Skin epidermis (tissue), 12 donors: Measurements from ENCODE around the gene ZNF845.
"Not testable (repeated sequence)": the region's sequence is repeated elsewhere in the genome, so short reads cannot be mapped to it uniquely, and the experiment has no call there.

Experiments used
- H3K27ac ChIP-seq, 21 experiments: fragments of 200-600 bp; sonication (generic) in 11 of 21; one replicate each; pipeline ENCODE4 v1.5.0; 2020; ENCODE audit warnings: mild to moderate bottlenecking in 3 of 21, inconsistent platforms in 2 of 21, moderate library complexity in 2 of 21
- H3K4me3 ChIP-seq, 7 experiments: fragments of 200-600 bp; sonication (generic) in 2 of 7; one replicate each; pipeline ENCODE4 v1.5.0; 2020; ENCODE audit warnings: inconsistent platforms in 2 of 7, mild to moderate bottlenecking in 2 of 7, moderate library complexity in 1 of 7

ZNF845 gene

DNA sequence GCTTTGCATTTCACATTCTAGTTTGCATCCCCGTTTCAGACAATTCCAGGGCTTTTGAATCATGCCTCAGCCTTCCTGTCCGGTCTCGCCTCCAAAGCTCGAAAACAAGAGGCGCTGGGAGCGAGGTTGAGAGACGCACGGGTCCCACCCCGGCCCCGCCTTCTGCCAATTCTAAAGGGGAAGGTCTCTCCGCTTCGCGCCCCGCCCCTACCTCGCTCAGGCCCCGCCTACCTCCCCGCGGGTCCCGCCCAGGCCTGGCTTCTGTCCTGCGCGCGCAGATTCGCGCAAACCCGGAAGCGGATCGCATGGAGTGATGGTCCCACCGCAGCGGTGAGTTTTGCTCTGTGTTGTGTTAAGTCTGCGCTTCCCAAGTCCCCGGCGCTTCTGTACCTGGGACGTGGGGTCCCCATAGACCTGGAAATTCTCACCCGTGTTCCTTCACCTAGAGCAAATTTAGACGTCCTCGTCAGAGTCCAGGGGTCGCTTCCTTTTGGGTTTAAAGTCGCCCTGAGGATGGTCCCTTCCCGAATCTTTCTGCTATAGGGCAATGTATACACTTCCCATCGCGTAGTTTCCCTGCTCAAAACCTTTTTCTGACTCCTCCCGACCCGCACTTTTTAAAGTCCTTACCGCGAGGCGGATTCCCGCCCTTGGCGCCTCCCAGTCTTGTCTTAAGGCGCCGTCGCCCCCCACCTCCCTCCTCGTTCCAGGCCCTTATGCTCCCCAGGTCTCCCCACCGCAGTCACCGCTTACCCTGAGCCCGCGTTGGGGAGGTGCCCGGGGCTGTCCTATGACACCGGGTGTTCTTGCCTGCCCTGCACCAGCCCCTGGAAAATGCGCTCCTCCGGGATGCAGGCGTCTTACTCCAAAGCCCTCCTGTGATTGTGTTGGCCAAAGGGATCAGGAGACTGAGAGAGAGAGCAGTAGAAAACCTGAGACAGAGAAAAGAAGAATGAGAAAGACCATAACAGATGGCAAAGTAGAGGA is at the start of gene ZNF845:
Gene ZNF845, plus strand, starts transcription at position 287 of the 987 bp plus-strand sequence. CDS start 7,559 bp downstream, outside the sequence.
- H3K4me3 ChIP-seq: peak within 1 kb of the TSS; percentile 49 to 84 (median 75)
- peak within 1 kb of the TSS; percentile 8 to 89 (median 74) for H3K27ac ChIP-seq

DNA sequence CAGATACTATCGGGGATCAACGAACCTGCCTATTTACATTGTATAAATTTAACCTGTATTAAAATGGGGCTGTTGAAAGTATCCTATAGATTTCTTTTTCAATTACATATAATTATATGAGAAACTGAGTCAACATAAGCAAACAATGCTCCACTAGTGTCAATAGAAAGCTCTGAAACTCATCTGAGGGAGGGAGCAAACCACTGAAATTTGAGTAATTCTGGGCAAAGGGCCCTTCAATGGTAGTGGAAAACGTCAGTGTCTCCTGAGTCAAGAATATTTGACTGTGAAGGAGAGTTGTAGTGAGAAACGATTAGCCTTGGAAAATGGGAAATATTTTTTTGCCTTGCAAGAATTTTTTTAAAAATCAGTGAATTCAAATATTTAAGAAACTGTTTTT is 48.5 kb upstream of the ZNF845 start:
- H3K4me3 ChIP-seq: no peak overlapping the region
- no peak overlapping the region for H3K27ac ChIP-seq

DNA sequence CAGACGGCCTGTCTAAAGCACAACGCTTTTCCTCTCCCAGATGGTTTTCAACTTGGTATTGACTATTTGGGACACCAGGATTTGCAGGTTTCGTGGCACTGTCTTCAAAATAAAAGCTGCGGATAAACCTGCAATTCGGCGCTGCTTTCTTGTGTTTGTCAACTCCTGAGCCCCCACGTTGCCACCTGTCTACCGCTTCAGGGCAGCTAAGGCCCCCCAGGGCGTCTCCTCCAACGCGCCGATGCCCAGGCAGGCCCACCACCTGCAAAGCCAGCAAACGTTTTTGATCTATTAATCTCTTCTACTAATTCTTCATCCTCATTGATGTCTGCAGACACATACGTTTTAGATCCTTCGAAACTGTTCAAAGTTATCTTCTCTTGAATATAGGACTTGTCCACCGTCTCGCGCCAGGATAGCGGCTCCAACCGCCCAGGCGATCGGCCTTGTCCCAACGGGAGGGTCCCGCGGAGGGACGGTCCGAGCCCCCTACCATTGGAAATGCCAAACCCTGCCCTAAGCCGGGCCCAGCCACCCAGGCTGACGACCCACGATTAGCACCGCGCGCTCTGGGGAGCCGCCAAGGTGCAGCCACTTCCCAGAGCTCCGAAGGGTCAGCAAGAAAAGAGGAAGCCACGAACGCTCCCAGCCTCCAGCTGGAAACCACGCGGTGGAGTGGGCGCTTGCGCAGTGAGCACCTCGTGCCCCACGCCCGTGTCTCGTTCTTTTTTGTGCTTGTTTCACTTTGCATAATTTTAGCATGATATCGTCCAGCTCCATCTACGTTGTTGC is 42.6 kb upstream of the ZNF845 start:
- H3K4me3 ChIP-seq: no peak overlapping the region

DNA sequence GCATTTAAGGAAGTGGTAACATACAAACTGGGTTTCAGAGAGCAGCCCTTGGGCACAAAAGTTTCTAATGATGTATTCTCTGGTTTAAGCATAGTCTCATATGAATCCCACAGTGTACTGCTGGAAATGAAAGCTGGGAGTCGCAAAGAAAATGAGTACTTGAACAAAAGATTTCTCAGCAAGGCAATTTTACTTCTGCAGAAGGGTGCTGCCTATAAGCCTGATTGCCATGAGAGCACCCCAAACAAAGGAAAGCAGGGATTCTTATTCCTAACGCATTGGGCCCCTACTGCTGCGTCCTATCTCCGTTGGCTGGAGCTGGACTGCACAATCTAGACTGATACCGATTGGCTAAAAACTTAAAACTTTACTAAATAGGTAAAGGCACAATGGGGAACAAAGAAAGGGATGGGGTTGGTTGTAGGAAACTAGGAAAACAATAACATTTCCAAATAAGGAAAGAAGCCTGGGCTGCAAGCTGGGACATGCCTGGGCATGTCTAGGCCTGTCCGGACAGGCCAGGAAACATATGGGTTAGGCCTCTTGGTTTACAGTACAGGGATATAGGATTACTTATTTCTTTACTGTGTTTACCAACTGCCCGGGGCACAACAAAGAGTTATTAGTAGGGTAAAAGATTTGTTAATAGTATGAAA is 38.6 kb upstream of the ZNF845 start:
- H3K27ac ChIP-seq: no peak overlapping the region
- H3K4me3 ChIP-seq: no peak overlapping the region

More for the DNA sequence above, 42.6 kb upstream of the ZNF845 start:
- no peak overlapping the region for H3K27ac ChIP-seq

DNA sequence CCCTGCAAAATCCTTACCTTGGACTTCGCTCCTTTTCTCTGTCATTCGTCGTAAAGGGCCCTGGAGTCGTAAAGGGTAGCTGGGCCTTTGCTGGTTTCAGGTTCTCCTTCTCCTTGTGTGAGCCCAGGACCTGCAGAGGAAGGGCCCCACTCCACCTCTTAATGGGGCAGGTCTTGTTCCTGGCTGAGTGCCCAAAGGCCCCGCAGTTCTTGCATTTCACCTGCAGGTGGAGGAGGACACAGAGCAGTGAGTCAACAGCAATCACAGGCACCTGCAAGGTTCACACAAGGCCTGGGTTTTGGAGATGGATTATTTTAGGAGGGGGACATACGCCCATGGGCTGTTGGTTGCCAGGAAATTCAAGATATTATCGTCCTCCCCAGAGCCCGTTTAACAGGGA is 32.2 kb upstream of the ZNF845 start:
- H3K4me3 ChIP-seq, H3K27ac ChIP-seq: not testable (repeated sequence)

DNA sequence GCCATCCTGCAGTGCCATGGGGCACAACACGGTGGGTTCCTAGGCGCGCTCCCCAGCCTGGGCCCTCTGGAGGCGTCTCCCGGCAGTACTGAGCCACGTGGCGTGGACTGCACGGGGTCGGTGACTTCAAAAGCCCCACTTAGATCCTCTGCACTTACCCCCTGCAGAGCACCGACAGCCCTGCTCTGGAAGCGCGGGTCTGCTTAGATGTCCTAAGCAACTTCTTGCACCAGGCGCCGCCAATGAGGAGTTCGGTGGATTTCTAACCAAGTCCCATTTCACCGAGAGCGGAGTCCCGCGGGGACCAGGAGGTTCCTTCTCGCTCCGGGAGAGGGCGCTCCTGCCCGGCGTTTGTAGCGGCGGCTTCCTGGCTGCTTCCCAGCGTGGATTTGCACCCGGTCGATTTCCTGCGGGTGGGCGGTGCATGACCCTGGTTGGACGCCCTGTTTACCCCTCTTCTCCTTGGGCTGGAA is 25.2 kb upstream of the ZNF845 start:
- Histone ChIP-seq H3K27ac (no peak overlapping the region), H3K4me3 (no peak overlapping the region)

DNA sequence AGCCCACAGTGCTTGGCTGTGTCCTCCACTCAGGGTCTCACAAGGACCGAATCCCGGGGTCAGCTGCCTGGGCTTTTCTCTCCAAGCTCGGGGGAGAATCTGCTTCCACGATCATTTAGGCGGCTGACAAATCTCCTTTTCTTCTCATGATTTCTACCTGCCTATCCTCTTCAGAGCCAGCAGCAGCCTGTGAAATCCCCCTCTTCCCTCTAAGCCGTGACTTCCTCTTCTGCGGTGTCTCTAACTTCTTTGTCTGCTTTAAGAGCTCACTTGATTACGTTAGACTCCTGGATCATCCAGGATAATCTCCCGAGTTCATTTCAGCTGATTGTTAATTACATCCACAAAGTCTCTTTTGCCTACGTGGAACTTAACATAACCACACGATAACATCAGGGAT is 22.5 kb upstream of the ZNF845 start:
- Histone ChIP-seq H3K27ac (no peak overlapping the region), H3K4me3 (no peak overlapping the region)

DNA sequence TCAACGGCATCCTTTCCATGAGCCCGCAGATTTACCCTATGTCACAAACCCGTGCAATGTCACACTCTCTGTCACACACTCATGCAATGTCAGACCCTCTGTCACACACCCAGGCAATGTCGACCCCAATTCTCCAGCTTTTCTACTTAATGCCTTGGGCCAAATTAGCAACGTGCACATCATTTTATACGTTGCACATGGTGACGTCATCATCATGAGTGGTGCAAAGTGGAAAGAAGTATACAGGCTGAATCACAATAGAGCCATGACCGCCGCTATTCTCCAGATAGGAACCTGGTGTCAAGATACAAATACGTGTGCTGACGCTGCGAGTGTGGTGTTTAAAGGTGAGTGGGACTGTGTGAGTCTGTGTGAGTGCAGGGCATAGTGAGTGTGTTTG is 21.7 kb upstream of the ZNF845 start:
- H3K4me3 ChIP-seq: no peak overlapping the region
- no peak overlapping the region for H3K27ac ChIP-seq

DNA sequence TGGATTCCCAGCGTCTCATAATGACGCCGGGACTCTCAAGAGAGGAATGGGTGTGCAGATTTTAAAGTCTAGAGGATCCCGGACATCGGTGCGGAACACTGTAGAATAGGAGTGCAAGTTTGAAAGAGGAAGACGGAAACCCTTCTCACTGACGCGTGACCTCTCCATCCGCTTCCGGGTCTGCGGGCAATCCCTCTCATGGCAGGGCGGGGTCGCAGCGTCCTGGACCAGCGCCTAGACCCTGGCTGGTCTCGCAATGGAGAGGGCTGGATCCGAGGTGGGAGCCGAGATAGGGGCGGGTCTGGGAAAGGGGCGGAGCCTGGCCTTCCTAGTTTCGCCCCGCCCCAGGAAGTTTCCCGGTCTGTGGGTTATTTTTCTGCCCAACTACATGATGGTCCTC is 4.6 kb upstream of the ZNF845 start:
- H3K27ac ChIP-seq: no peak overlapping the region
- no peak overlapping the region for H3K4me3 ChIP-seq

DNA sequence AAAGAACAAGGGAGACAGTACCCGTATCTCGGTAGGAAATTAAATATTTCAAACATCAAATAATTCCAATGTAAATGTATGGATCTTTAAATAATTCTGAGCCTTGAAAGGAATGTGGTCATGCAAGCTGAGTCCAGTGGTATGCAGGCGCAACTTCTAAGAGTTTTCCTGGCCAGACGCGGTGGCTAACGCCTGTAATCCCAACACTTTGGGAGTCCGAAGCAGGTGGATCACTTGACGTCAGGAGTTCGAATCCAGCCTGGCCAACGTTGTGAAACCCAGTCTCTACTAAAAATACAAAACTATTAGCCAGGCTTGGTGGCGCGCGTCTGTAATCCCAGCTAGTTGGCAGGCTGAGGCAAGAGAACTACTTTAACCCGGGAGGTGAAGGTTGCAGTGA is 1.1 kb upstream of the ZNF845 start:
- Histone ChIP-seq H3K27ac (peak overlapping the region in 4 of 21 experiments; percentile 43 to 71 (median 64)), H3K4me3 (peak overlapping the region in 4 of 7 experiments; percentile 49 to 84 (median 76))

DNA sequence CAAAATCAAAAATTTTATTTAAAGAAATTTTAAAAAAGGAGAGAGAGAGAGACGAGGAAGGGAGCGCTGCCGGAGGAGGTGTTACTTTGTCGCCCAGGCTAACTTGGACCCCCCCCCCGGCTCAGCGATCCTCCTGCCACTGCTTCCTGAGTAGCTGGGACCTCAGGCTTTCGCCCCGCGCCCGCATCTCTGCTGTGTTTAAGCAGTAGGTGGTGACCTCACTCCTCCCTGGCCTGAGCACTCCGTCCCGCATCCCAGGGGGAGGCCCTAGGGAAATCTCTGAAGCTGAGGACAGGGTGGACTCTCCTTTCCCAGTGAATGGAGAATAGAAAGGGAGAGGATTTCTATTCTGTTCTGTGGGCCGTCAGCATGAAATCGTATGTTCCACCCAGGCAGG is 485 bp upstream of the ZNF845 start:
- H3K4me3 ChIP-seq: peak overlapping the region; percentile 49 to 84 (median 75)
- H3K27ac ChIP-seq: peak overlapping the region in 15 of 21 experiments; percentile 8 to 80 (median 64)

DNA sequence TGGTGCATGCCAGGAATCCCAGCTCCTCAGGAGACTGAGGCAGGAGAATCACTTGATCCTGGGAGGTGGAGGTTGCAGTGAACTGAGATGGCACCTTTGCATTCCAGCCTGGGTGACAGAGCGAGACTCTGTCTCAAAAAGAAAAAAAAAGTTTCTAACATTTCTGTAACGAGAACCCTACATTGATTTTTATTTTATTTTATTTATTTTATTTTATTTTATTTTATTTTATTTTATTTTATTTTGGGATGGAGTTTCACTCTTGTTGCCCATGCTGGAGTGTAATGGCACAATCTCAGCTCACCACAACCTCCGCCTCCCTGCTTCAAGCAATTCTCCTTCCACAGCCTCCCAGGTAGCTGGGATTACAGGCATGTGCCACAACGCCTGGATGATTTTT is 10.9 kb downstream of the ZNF845 start:
- not testable (repeated sequence) for H3K4me3 ChIP-seq, H3K27ac ChIP-seq

DNA sequence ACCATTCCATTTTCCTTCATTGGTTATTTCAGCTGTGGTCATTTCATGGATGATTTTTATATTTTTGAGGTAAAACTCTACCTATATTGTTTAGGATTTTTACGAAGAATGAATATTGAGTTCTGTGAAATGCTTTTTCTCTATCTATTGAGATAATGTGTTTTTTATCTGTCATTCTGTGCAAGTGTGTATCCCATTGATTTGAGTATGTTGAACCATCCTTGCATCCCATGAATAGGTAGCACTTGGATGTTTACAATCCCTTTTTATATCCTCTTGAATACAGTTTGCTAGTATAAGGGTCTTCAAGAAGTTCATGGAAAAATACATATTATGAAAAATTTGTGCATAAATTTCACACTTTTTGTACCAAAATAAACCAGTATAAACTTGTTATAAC is 22.2 kb downstream of the ZNF845 start:
- Histone ChIP-seq H3K4me3 (no peak overlapping the region), H3K27ac (no peak overlapping the region)

DNA sequence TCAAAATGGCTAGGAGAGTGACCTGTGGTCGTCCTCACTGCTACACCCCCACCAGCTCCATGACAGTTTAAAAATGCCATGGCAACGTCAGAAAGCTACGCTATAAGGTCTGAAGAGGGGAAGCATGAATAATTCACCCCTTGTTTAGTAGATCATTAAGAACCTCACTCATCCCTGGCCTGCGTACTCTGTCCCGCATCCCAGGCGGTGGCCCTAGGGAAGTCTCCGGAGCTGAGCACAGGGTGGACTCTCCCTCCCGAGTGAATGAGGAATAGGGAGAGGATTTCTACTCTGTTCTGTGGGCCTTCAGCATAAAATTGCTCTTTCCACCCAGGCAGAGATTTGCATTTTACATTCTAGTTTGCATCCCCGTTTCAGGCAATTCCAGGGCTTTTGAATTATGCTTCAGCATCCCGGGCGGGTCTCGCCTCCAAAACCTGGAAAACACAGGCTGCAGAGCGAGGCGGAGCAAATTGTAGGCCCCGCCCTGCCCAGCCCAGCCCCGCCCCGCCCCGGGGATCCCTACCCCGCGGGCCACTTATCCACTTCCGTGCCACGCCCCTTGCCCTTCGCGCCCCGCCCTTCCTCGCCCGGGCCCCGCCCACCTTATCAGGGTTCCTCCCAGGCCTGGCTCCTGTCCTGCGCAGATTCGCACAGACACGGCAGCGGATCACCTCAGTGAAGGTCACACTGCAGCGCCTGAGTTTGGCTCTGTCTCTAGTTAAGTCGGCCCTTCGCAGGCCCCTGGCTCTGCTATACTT is 24.5 kb downstream of the ZNF845 start:
- Histone ChIP-seq H3K27ac (no peak overlapping the region), H3K4me3 (no peak overlapping the region)

DNA sequence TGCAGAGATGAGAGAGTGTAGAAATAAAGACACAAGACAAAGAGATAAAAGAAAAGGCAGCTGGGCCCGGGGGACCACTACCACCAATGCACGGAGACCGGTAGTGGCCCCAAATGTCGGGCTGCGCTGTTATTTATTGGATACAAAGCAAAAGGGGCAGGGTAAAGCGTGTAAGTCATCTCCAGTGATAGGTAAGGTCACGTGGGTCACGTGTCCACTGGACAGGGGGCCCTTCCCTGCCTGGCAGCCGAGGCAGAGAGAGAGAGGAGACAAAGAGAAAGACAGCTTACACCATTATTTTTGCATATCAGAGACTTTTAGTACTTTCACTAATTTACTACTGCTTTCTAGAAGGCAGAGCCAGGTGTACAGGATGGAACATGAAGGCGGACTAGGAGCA is 26.5 kb downstream of the ZNF845 start:
- H3K4me3 ChIP-seq: not testable (repeated sequence)

DNA sequence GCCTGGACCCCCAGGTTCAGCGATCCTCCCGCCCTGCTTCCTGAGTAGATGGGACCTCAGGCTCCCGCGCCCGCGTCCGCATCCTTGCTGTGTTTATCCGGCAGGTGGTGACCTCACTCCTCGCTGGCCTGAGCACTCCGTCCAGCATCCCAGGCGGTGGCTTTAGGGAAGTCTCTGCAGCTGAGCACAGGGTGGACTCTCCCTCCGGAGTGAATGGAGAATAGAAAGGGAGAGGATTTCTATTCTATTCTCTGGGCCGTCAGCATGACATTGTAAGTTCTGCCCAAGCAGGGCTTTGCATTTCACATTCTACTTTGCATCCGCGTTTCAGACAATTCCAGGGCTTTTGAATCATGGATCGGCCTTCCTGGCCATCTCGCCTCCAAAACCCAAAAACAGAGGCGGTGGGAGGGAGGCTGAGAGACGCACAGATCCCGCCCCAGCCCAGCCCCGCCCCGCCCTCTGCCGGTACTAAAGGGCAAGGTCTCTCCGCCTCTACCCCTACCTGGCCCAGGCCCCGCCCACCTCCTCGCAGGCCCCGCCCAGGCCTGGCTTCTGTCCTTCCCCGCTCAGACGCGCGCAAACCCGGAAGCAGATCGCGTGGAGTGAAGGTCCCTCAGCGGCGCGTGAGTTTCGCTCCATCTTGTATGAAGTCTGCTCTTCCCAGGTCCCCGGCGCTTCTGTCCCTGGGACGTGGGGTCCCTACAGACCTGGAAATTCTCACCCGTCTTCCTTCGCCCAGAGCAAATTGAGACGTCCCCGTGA is 31.8 kb downstream of the ZNF845 start, which contains the start of gene ZNF525:
Gene ZNF525, plus strand, starts transcription at position 572 of the 765 bp plus-strand sequence. CDS start 6,577 bp downstream, outside the sequence.
- H3K27ac ChIP-seq: peak within 1 kb of the TSS in 19 of 21 experiments; percentile 15 to 86 (median 76)
- peak within 1 kb of the TSS; percentile 45 to 86 (median 65) for H3K4me3 ChIP-seq

More for the DNA sequence above, 26.5 kb downstream of the ZNF845 start:
- H3K27ac ChIP-seq: not testable (repeated sequence)

DNA sequence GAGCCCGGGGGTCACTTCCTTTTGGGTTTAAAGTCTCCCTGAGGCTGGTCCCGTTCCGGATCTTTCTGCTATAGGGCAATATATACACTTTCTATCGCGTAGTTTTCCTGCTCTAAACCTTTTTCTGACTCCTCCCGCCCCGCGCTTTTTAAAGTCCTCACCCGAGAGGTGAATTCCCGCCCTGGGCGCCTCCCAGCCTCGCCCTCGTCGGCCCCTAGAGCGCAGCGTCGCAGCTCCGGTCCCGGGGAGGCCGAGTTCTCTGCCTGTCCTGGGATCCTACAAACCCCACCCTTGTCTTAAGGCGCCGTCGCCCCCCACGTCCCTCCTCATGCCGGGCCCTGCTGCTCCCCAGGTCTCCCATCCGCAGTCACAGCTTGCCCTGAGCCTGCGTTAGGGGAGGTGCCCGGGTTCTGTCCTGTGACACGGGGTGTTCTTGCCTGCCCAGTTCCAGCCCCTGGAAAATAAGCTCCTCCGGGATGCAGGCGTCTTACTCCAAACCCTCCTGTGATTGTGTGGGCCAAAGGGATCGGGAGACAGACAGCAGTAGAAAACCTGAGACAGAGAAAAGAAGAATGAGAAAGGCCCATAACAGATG is 32.4 kb downstream of the ZNF845 start:
- H3K27ac ChIP-seq: peak overlapping the region in 19 of 21 experiments; percentile 15 to 86 (median 76)

DNA sequence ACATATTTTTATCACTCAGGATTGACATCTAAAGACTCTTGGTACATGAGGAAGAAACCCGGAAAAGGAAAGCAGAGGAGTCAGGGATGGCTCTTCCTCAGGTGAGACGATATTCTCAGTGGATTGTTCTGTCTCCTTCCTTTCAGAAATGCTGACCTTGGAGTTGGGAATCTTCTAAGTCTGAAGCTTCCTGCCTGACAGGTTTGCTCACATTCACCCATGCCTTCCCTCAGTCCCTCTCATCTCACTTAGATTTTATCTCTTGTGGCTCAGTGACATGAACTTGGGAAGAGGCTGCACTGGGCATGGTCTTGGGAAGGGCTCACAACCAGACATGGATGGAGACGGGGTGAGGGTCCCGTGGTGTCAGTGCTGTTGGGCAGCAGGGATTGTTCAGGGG is 38.6 kb downstream of the ZNF845 start:
- H3K4me3 ChIP-seq: no peak overlapping the region
- H3K27ac ChIP-seq: no peak overlapping the region

More for the DNA sequence above, 32.4 kb downstream of the ZNF845 start:
- H3K4me3 ChIP-seq: peak overlapping the region; percentile 45 to 86 (median 65)
